HG02938 (cell line): ENCODE data around the gene ZNF175.

Experiments used
- ATAC-seq: cut with Tn5 transposase; IDR thresholded peaks from one replicate; pipeline ENCODE4 v1.9.1; 2021; ENCODE audit warnings: mild to moderate bottlenecking, moderate library complexity; ENCODE audit not compliant: unreplicated experiment

The ZNF175 gene

DNA sequence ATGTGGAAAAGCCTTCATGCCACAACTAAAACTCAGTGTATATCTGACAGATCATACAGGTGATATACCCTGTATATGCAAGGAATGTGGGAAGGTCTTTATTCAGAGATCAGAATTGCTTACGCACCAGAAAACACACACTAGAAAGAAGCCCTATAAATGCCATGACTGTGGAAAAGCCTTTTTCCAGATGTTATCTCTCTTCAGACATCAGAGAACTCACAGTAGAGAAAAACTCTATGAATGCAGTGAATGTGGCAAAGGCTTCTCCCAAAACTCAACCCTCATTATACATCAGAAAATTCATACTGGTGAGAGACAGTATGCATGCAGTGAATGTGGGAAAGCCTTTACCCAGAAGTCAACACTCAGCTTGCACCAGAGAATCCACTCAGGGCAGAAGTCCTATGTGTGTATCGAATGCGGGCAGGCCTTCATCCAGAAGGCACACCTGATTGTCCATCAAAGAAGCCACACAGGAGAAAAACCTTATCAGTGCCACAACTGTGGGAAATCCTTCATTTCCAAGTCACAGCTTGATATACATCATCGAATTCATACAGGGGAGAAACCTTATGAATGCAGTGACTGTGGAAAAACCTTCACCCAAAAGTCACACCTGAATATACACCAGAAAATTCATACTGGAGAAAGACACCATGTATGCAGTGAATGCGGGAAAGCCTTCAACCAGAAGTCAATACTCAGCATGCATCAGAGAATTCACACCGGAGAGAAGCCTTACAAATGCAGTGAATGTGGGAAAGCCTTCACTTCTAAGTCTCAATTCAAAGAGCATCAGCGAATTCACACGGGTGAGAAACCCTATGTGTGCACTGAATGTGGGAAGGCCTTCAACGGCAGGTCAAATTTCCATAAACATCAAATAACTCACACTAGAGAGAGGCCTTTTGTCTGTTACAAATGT lies 16.4 kb downstream of the ZNF175 start:
- ATAC-seq: no peak

DNA sequence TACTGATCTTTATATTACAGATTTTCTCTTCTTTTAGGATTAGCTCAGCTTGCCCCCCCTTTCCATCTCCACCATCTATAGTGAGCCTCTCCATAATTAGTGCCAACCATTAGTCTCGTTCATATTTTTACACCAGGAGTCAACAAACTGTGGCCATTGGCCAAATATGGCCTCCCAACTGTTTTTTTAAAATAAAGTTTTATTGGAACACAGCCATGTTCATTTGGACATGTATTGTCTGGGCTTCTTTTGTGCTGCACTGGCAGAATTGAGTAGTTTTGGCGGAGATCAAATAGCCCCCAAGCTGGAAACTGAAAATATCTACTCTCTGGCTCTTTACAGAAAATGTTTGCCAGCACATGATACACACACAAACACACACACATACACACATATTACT lies 18.4 kb downstream of the ZNF175 start:
- no peak for ATAC-seq

- ATAC-seq: no peak
Measured at GRCh38 chr19:51590441-51590840, 19.4 kb downstream of the ZNF175 start.

GRCh38 chr19:51592521-51592920 lies 21.4 kb downstream of the ZNF175 start:
- ATAC-seq: no peak

- ATAC-seq: no peak
Measured at GRCh38 chr19:51593138-51593890, 22.2 kb downstream of the ZNF175 start.

DNA sequence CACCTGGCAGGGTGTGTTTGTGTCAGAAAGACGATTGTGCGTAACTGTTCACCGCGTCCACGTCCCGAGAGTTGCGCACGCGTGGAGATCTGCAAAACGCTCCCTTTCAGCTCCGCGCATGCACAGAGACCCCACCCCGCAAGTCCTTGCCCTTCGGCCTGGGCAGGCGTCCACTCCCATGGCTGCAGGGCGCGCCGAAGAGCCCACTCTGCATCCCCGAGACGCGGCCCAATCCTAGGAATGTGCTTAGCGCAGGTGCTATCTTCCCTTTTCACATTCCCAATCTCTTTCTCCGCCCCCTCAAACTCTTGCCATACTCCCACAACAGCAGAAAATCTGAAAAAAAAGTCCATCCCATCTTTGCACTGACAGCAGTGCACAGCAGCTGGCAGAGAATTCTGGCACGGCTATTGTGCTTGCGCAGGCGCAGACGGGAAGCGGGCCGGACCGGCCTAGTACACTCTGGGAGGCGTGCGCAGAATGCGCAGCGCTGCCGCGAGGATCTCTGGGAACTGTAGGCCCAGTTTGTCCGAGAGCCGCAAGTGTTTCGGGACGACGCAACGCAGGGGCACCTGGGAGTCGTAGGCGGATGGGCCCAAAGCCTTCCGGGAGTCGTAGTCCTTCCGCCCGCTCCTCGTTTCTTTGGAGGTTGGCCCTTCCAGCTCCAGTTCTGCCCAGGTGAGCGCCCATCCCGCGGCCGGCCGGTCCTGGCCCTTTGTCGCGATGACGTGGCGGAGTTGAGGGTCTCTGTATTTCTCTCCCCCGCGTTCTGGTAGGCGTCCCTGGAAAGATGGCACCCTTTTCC lies 23.1 kb downstream of the ZNF175 start:
- peak; percentile 94 for ATAC-seq

- ATAC-seq: peak; percentile 5
Measured at GRCh38 chr19:51594774-51595109, 23.7 kb downstream of the ZNF175 start.

DNA sequence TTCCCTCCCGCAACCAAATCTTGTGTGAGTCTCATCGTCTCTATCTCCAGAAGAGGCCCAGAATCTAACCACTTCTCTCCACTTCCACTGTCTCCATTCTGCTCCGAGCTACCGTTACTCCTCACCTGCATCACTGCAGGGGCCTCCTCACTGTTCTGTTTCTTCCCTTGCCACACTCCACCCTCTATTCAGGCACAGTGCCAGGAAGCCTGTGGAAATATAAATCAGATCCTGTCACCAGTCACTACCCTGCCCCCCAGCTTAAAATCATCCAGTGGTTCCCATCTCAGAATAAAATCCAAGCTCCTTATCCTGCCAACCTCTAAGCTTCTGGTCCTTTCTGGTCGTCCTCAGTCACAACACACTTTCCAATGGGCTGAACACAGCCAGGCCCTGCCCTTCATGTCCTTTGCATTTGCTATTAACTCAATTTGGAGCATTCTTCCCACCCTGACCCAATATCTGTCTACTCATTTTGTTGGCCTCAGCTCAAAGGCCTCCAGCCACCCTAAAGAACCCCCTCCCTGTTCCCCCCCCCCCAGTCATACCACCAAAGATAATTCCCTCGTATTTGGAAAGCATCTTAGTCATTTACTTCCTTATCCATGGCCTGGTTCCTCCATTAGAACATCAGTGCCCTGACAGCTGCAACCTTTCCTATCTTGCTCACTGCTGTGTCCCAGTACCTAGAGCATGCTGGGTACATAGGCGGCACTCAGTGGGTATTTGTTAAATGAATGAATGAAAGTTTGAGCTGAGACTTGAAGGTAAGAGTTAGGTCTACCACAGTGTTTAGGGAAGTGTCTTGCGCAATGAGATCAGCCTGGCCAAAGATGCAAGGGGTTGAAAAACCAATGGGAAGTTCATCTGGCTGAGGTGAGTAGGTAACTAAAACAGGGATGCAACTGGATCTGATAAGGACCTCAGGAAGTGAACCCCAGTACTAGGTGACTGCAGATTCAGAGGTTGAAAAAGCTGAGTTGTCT lies 24.4 kb downstream of the ZNF175 start:
- ATAC-seq: no peak

GRCh38 chr19:51598159-51598915 lies 27.3 kb downstream of the ZNF175 start:
- no peak for ATAC-seq

DNA sequence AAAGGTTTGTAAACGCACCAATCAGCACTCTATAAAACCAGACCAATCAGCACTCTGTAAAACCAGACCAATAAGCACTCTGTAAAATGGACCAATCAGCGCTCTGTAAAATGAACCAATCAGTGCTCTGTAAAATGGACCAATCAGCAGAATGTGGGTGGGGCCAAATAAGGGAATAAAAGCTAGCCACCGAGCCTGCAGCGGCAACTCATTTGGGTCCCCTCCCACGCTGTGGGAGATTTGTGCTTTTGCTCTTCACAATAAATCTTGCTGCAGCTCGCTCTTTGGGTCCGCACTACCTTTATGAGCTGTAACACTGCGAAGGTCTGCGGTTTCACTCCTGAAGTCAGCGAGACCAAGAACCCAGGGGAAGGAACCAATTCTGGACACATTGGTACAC lies 28.0 kb downstream of the ZNF175 start:
- no peak for ATAC-seq

DNA sequence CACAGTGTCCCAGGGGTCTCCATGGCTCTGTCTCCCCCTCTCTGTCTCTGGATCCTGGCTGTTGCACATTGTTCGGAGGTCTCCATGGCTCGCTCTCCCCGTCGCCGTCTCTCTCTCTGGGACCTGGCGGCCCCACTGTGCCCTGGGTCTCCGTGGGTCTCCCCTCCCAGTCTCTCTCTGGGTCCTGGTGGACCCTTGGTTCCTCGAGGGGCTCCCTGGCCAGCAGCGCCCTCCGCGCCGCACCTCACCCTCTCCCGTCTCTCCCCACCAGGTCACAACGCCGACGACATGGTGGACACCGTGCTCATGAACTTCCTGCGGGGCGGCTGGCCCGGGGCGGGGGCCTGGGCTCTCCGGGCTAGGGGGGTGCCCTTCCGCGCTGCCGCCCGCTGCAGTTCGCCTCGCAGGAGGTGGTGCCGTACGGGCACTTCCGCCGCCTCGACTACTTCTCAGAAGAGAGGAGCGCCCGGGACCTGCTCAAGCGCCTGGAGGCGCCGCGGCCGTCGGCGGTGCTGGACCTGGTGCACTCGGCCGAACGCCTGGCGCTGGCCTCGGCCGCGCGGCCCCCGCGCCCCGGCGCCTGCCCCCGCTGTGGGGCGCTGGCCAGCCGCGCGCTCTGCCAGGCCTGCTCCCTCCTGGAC lies 30.0 kb downstream of the ZNF175 start:
- ATAC-seq: no peak

GRCh38 chr19:51602189-51602854 lies 31.2 kb downstream of the ZNF175 start:
- ATAC-seq: no peak

- ATAC-seq: peak; percentile 97
Measured at GRCh38 chr19:51607077-51607476, 36.0 kb downstream of the ZNF175 start.

DNA sequence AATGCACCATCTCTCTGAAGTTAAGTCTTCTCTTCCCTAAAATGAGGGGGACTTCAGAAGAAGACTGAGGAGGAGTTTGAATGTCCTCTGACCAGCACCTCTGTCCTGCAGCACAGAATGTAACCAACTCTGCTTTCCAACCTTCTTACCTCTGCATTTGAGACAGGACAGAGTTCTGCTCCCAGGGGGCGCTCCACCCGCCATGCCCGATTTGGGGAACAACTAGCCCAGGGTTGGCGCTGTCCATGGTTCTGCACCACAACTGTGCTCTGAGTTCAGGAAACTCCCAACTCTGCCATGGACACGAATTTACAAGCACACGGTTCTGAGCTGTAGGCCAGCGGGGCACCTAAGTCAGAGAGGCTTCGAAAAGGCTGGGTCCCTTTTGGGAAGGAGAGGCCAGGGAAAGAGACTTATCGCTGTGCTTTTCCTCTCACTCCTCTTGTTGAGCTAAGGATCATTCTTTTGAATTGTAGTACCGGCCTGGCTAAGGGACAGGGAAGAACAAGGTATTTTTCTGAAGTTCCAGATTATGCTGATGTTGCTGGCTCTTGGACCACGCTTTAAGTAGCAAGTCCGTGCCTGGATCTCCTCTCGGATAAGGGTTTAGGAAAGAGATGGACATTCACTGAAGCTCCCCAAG lies 37.0 kb downstream of the ZNF175 start:
- no peak for ATAC-seq

GRCh38 chr19:51610576-51610975 lies 39.5 kb downstream of the ZNF175 start:
- no peak for ATAC-seq

- ATAC-seq: no peak
Measured at GRCh38 chr19:51614789-51615188, 43.7 kb downstream of the ZNF175 start.

DNA sequence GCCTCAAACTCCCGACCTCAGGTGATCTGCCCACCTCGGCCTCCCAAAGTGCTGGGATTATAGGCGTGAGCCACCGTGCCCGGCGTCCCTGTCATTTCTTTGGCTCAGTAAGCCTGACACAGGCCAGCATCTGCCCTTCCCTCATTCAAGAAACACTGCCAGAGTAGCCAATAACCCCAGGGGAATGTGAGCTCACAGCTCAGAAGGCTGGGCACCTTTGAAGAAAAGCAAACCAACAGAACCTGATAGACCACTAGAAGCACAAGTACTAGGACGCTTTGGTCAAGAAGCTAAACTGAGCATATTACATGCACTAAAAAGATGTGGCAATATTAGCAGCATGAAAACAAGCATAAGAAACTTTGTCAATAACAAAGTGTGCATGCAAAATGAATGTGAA lies 44.9 kb downstream of the ZNF175 start:
- no peak for ATAC-seq

GRCh38 chr19:51621178-51621577 lies 50.1 kb downstream of the ZNF175 start:
- no peak for ATAC-seq
